GM04504 (cell line): Measurements from ENCODE around the gene CUX1.
"Not testable (repeated sequence)": the region's sequence is repeated elsewhere in the genome, so short reads cannot be mapped to it uniquely, and the experiment has no call there.

ENCODE experiments used
- DNase-seq: peaks from one replicate; pipeline ENCODE4 v3.0.0-alpha.2; 2012; ENCODE audit warnings: low read depth

Gene CUX1

GRCh38 chr7:102313997-102314780 lies 496.8 kb downstream of the CUX1 start:
- DNase-seq, result no peak

DNA sequence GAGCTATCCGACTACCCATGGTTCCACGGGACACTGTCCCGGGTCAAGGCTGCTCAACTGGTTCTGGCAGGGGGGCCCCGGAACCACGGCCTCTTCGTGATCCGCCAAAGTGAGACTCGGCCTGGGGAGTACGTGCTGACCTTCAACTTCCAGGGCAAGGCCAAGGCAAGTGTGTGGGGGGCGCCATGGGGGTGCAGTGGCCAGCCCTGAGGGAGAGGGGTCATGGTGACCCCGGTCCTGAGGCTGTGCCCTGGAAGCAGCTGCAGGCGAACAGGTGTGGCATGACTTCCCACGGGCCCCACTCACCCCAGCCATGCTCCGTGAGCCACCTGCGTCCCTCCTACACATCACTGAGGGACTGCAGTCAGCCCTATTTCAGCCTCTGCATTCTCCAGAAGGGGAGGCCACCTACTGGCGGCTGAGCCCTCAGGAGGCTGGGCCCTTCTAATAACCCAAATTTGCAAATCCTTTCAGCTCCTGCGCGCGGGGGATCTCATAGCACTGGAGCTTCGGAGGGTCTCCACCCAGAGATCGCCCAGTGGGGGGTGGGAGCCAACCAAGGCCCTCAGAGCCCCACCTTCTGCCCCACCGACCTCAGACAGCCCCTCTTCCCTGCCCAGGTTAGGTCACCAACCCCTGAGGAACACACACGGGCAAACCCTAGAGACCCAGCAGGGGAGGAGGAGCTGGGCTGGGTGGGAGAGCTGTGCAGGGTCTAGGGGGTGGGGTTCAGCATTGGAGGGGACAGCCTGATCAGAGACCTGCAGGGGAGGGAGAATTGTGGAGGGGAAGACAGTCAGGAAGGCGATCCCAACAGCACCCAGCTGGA lies 500.0 kb downstream of the CUX1 start:
- no peak for DNase-seq

GRCh38 chr7:102318482-102318971 lies 501.1 kb downstream of the CUX1 start:
- DNase-seq, result no peak

GRCh38 chr7:102319671-102320070 lies 502.2 kb downstream of the CUX1 start:
- DNase-seq, result no peak

GRCh38 chr7:102320181-102320580 lies 502.8 kb downstream of the CUX1 start:
- DNase-seq, result no peak

GRCh38 chr7:102320601-102321350 lies 503.4 kb downstream of the CUX1 start:
- no peak for DNase-seq

DNA sequence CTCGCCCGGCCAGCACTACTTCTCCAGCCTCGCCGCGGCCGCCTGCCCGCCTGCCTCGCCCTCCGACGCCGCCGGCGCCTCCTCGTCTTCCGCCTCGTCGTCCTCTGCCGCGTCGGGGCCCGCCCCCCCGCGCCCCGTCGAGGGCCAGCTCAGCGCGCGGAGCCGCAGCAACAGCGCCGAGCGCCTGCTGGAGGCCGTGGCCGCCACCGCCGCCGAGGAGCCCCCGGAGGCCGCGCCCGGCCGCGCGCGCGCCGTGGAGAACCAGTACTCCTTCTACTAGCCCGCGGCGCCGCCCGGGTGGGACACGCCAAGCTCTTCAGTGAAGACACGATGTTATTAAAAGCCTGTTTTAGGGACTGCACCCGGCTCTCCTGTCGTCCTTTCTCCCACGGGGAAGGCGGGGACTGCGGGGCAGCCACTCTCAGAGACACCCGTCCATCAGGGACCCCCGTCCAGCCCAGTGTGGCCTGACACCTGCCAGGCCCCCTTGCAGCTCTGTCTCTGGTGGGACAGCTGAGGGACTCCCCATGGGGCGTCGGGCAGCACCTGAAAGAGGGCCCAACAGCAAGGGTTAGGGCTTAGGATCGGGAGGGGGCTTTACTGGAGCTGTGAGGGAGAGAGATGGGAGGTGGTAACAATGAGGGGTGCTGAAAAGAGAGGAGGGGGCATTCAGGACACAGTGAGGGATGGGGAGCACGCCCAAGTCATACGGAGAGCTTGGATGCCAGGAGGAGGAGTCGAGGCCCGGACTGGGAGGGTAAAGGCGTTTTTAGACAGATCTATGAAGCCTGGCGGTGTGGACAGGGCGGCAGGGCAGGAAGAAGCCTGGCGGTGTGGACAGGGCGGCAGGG lies 504.1 kb downstream of the CUX1 start:
- no peak for DNase-seq

DNA sequence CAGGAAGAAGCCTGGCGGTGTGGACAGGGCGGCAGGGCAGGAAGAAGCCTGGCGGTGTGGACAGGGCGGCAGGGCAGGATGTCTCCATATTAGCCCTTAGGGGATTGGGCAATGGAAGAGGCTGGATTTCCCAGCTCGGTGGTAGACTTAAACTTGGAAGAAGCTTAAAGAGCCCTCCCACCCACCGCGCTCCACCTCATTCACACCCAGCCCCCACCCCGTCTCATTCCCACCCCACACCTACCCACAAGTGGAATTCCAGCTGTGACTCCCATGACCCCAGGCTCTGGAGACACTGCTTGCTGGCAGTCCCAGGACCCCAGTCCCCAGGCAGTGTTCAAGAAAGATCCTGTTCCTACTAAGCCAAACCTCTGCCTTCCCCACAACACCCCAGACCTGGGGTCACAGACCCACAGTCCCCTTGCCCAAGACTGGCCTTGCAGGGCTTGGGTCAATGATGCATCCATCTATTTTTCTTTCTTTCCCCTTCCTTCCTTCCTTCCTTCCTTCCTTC lies 504.8 kb downstream of the CUX1 start:
- no peak for DNase-seq

- DNase-seq, result no peak
Measured at GRCh38 chr7:102323914-102324195, 506.4 kb downstream of the CUX1 start.

DNA sequence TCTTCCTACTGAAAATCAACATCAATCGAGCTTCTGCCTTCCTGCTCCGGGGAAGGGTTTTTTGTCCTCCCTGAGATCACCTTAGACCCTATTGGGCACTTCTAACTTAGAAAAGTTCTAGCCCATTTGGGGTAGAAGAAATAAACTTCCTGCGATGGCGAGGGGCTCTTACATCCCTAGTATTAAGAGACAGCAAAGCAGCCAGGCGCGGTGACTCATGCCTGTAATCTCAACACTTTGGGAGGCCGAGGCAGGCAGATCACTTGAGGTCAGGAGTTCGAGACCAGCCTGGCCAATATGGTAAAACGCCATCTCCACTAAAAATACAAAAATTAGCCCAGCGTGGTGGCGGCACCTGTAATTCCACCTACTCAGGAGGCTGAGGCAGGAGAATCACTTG lies 507.7 kb downstream of the CUX1 start:
- DNase-seq, result not testable (repeated sequence)

DNA sequence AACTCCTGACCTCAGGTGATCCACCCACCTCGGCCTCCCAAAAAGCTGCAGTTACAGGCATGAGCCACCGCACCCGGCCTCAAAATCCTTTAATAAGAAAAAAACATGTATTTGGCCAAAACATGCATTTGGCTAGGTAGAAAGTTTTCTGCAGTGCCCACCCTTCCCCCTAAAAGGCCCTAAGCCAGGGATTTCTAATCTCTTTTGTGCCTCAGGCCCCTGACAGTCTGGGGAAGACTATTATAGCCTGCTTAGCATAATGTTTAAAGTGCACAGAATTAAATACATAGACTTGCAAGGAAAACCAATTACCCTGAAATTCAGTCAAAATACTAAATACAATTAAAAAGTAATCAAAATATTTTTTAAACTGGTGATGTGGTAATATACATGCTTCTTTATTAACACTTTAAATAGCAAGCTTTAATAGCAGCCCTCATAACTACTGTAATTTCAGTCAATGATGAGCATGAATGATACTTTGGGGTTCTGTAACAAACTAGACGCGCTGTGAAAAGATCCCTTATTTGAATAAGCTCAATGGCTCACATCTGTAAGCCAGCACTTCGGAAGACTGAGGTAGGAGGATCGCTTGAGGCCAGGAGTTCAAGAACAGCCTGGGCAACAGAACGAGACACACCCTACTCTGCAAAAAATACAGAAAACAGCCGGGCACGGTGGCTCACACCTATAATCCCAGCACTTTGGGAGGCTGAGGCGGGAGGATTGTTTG lies 508.9 kb downstream of the CUX1 start:
- DNase-seq, result no peak

DNA sequence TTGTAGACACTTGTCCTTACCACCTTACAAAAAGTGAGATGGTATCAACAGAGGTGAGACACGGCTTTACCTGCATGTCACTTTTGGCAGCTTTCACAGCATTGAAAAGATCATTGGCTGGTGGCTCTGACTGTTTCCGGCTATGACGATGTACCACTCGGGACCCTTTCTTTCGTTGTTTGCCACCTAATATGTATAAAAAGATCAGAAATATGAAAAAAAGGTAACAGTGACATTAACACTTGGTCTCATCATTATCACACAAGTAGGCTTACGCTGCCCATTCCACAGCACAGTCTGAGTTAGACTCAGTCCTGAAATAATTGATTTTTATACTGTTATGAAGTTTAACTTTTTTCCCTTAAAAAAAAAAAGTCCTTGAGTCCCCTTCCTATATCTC lies 509.8 kb downstream of the CUX1 start:
- DNase-seq, result not testable (repeated sequence)

- DNase-seq, result not testable (repeated sequence)
Measured at GRCh38 chr7:102328863-102329262, 511.4 kb downstream of the CUX1 start.

- DNase-seq, result not testable (repeated sequence)
Measured at GRCh38 chr7:102329366-102329765, 511.9 kb downstream of the CUX1 start.

DNA sequence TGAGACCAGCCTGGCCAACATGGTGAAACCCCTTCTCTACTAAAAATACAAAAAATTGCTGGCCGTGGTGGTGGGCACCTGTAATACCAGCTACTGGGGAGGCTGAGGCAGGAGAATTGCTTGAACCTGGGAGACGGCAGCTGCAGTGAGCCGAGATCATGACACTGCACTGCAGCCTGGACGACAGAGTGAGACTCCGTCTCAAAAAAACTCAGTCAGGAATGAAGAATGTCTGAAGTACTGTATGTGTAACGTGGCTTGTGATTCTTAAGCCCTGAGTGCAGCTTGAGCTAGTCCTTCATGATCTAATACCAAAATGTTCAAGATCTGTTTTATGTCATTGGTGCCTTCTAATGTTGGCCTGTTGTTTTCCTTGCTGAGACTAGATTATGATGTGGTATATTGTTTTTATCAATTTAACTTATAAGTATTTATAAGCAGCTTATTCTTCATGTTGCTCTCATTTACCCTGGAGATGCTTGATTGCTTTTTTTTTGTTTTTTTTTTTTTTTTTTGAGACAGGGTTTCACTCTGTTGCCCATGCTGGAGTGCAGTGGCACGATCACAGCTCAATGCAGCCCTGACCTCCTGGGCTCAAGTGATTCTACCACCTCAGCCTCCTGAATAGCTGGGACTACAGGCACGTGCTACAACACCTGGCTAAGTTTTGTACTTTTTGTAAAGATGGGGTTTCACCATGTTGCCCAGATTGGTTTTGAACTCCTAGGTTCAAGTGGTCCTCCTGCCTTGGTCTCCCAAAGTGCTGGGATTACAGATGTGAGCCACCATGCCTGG lies 513.4 kb downstream of the CUX1 start:
- DNase-seq, result not testable (repeated sequence)
